GM19193 (cell line): ENCODE data around the gene RNF114.

Experiments used
- POLR2A ChIP-seq: IDR thresholded peaks from 4 replicates; pipeline ENCODE4 v1.6.1; 2011; ENCODE audit not compliant: insufficient read depth, insufficient read length; ENCODE audit errors: extremely low read depth

Gene RNF114

DNA sequence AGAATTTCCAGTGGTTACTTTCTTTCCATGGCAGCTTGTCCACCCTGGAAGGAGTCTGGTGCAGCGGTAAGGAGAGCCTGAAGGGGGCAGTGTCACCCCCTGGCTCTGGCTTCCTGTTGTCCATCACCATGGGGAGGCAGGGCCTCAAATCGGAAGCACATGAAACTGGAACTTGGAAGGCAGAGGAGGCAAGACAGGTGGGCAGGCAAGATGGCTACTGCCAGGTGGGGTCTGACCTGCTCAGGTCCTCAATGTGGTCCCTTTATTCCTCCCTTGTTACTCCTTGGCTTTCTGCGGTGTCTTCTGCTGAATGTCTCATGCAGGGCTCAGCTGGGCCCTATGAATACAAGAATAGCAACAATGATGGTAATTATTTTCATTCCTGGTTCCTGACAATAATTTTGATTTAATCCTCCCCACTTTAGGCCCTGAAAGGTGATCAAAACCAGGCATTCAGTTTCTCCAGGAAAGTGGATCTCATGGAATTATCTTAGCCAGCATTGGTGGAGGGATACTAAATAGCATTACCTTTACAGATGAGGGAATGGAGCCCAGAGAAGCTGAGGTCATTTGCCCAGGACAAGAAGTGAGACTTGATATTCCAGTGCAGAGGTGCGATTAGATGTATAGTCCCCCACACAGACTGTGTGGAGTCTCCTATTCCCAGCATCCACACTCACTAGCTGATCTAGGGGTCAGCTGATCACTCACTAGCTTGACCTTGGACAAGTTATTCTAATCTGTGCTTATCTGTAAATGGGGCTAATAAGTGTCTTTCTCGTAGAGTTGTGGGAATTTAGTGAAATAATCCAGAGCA, 29.0 kb downstream of the RNF114 start:
- TF ChIP-seq POLR2A = no peak

GRCh38 chr20:49965781-49966305, 29.6 kb downstream of the RNF114 start:
- no peak for TF ChIP-seq POLR2A

DNA sequence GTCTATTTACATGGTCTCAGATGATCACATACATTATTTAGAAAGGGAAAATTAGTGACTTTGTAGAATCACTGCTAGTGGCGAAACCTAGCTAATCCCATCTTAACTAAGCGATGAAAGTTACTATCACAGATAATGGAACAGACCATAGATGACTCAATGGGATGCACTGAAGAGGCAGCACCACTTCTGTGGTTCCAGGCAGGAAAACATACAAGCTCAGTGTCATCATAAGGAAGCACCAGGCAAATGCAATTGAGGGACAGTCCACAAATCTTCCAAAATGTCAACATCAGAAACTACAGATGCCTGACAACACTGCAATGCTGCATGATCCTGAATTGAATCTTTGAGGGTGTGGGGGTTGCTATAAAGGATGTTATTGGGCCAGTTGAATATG, 30.7 kb downstream of the RNF114 start:
- TF ChIP-seq POLR2A = no peak

DNA sequence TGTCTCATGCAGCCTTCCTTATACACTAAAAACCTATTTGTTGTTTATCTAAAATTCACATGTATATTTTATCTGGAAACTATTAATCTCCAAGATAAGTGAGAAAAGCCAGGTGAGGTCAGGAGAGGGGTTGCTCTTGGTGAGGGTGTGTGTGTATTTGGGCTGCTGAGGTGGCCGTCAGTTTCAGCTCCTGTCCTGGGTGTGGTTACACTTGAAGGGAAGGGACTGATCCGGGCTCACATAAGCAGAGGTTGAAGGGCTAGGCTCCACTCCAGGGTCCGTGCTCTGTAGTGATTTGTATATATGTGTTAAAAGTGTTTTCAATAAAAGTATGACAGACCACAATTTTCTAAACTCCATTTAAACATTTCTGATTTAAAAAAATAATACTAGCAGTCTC, 33.0 kb downstream of the RNF114 start:
- TF ChIP-seq POLR2A = no peak

- TF ChIP-seq POLR2A = no peak
Measured at GRCh38 chr20:49969946-49970345, 33.7 kb downstream of the RNF114 start.

- no peak for TF ChIP-seq POLR2A
Measured at GRCh38 chr20:49970498-49970897, 34.3 kb downstream of the RNF114 start.

DNA sequence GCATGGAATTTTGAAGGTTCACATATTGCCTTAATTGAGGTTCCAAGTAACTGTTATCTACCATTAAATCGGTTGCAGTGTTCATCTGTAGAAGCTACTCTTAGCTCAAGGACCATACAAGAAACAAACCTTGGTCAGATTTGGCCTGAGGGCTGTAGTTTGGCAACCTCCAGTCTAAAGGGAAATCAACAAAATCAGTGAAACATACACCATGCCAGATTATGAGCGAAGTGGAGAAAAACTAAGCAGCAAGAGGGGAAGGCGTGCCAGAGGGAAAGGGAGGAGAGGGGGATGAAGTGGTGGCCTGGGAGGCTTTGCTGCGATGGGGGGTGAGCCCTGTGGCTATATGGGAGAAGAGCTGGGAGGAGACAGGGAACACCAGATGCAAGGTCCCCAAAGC, 37.8 kb downstream of the RNF114 start:
- TF ChIP-seq POLR2A = no peak

- TF ChIP-seq POLR2A = no peak
Measured at GRCh38 chr20:49976542-49976941, 40.3 kb downstream of the RNF114 start.

GRCh38 chr20:49978685-49979029, 42.5 kb downstream of the RNF114 start:
- TF ChIP-seq POLR2A = no peak

DNA sequence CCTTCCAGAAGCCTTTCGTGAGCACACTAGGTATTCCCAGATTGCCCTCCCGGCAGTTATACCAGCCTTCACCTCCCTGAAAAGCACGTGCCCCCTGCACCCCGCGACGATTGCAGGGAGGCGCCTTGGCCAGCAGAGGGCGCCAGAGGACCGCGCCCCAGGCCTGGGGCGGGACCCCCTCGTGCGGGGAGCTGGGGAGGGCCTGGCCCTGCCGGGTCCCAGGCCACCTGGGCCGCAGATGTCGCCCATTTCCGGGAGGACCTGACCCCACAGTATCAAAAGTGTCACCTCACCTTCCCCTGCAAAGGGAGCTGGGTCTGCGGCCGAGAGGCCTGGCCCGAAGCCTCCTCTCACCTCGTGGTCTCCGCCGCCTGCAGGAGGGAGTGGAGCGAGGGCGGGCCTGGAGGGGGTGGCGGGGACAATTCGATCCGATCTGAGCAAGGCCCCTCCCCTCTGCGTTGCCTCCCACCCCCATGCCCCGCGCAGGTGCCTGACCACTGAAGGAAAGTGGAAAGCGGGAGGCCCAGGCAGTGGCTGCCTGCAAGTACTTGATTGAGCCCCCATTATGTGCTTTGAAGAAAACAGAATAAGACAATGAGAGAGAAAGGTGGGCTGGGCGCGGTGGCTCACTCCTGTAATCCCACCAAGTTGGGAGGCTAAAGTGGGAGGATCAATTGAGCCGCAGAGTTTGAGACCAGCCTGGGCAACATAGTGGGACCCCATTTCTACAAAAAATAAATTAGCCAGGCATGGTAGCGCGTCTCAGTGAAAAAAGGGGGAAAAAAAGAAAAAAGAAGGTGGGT, 43.0 kb downstream of the RNF114 start:
- no peak for TF ChIP-seq POLR2A

GRCh38 chr20:49980140-49981008, 44.2 kb downstream of the RNF114 start:
- TF ChIP-seq POLR2A = no peak

DNA sequence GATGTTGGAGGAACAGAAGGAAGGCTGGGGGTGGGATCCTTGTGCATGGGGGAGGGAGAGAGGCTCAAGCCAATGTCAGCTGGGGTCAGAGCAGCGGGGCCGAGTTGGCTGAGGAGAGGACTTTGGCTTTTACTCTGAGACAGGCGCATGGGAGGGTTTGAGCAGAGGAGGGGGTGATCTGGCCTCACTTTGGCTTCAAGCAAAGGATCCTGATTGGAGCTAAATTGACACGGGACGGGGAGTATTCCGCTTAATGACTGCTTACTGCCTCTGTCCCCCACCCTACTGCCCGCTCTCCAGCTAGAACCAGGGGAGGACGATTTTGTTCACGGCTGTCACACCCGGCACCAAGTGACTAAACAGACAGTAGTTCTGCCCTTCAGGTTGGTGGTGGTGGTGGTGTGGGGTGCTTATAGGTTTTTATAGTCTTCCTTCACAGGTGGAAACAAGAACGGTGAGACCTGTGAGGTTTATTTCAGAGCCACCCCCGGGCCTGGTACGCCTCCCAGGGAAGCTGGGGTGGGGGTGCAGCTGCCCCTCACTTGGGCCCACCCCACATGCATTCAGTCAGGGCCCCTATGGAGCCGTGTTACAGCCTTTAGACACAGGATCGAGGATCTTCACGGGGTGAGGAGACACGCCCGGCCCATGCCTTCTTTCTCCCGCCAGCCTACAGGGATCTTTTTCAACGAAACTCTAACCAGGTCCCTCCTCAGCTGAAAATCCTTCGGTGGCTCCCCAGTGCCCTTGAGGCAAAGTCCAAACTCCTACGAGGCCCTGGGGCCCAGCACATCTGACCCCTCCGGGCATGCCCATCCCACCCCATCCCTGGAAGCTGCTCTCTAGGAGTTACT, 45.2 kb downstream of the RNF114 start:
- TF ChIP-seq POLR2A = no peak

- TF ChIP-seq POLR2A = no peak
Measured at GRCh38 chr20:49982072-49982345, 45.8 kb downstream of the RNF114 start.
